Tibial artery (tissue), 4 donors: ENCODE measurements around the gene CD44.

Source experiments
- DNase-seq, 2 donors: peaks; one replicate each; pipeline ENCODE4 v3.0.0-alpha.2; 2019
- H3K27ac ChIP-seq, 2 donors: fragments of 200-600 bp; sonication (generic) in 1 of 2; 1 replicate in 1 of 2; 2 replicates in 1 of 2; pipeline ENCODE4 v1.5.1; 2018 to 2019; ENCODE audit warnings: mild to moderate bottlenecking in 1 of 2
- H3K27me3 ChIP-seq, 2 donors: fragments of 200-600 bp; sonication (generic) in 1 of 2; one replicate each; pipeline versions ENCODE4 v1.5.1 to v1.6.0; 2016 to 2019
- H3K36me3 ChIP-seq, 3 donors: fragments of 200-600 bp; sonication (generic) in 2 of 3; one replicate each; pipeline ENCODE4 v1.5.1; 2016 to 2019; ENCODE audit warnings: mild to moderate bottlenecking in 2 of 3
- H3K4me1 ChIP-seq, 4 donors: fragments of 200-600 bp; sonication (generic) in 2 of 4; 1 replicate in 3 of 4; 2 replicates in 1 of 4; pipeline ENCODE4 v1.5.1; 2016 to 2019
- H3K4me3 ChIP-seq, 2 donors: fragments of 200-600 bp; sonication (generic) in 1 of 2; 1 replicate in 1 of 2; 2 replicates in 1 of 2; pipeline ENCODE4 v1.5.1; 2018 to 2019; ENCODE audit warnings: mild to moderate bottlenecking in 2 of 2
- H3K9me3 ChIP-seq, 3 donors: fragments of 200-600 bp; sonication (generic) in 1 of 3; one replicate each; pipeline ENCODE4 v1.5.1; 2016 to 2019
- intact Hi-C: fragments of 100-400 bp; cut with DNase I; formaldehyde crosslinking; loops from one replicate; pipeline ENCODE4 v1.15.0; 2023; ENCODE audit warnings: low total_unique reads
- TF ChIP-seq, protein P1 (sequence below), 2 experiments: fragments of 200-600 bp in 1 of 2; fragments of 450-650 bp in 1 of 2; IDR thresholded peaks; one replicate each; pipeline ENCODE4 v1.5.1; 2017 to 2019; ENCODE audit warnings: antibody characterized with exemption in 2 of 2, mild to moderate bottlenecking in 1 of 2, moderate library complexity in 1 of 2

CD44 gene

DNA sequence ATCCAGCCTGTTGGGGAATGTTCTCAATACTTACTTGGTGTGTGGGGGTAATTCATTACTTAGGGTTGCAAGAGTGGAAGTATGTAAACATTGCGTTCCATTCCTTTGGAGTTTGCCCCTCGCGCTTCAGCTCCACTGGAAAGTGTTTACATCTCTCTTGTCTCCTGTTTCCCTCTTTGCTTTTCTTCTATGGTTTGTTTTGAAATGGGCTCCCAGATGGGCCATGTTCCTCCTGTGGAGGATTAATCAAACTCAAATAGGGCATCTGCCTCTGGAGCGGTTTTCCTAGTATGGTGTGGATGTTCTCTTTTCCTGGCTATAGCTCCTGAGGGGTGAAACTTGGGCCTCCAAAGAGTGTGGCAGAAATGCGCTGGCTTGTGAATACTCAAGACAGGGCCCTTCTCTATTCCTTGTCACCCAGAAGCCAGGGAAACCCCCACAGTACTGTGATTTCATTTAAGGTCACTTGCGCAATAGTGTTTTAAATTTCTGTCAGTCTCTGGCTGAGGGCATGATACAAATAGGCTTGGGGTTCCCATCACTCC lies 51.9 kb downstream of the CD44 start:
- peaks cover 0 to 44% (median 37%) of the 10 kb centered on the region in 3 donors for H3K36me3 ChIP-seq
- H3K27ac ChIP-seq = no peak overlapping the region
- TF ChIP-seq, protein P1, sequence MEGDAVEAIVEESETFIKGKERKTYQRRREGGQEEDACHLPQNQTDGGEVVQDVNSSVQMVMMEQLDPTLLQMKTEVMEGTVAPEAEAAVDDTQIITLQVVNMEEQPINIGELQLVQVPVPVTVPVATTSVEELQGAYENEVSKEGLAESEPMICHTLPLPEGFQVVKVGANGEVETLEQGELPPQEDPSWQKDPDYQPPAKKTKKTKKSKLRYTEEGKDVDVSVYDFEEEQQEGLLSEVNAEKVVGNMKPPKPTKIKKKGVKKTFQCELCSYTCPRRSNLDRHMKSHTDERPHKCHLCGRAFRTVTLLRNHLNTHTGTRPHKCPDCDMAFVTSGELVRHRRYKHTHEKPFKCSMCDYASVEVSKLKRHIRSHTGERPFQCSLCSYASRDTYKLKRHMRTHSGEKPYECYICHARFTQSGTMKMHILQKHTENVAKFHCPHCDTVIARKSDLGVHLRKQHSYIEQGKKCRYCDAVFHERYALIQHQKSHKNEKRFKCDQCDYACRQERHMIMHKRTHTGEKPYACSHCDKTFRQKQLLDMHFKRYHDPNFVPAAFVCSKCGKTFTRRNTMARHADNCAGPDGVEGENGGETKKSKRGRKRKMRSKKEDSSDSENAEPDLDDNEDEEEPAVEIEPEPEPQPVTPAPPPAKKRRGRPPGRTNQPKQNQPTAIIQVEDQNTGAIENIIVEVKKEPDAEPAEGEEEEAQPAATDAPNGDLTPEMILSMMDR (IDR thresholded peaks at IDR 0.05) = no peak
- H3K9me3 ChIP-seq = no peaks in the 10 kb centered on the region
- H3K4me1 ChIP-seq = peaks cover 0 to 29% (median 10%) of the 10 kb centered on the region in 4 donors
- no peak overlapping the region for H3K4me3 ChIP-seq
- no peak for DNase-seq
- no peaks in the 10 kb centered on the region for H3K27me3 ChIP-seq
- intact Hi-C loops = no loop called here

DNA sequence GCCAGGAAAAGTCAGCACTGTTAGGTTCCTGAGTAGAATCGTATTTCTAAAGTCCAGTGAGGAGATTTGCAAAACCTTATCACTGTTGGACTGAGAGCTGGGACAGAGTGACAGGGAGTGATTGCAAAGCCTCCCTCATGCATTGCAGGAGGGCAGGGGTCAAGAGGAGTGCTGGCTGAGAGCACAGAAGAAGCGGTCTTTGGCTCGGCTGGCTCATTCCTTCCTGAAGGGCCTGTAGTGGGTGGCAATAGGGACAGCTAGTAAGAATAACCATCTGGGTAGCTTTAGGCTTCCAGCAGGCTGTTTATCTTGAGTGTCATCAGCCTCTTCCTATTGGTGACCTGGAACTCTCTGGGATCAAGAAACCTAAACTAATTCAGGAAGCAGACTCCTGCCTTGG lies 53.4 kb downstream of the CD44 start:
- peaks cover 0 to 22% (median 8%) of the 10 kb centered on the region in 4 donors for H3K4me1 ChIP-seq
- intact Hi-C loops = no loop called here
- no peaks in the 10 kb centered on the region for H3K9me3 ChIP-seq
- H3K27ac ChIP-seq = peak overlapping the region; percentile 27 to 56
- TF ChIP-seq, protein P1 (IDR thresholded peaks at IDR 0.05) = no peak
- DNase-seq = peak; percentile 38 to 76
- peaks cover 11 to 40% (median 37%) of the 10 kb centered on the region in 3 donors for H3K36me3 ChIP-seq
- H3K4me3 ChIP-seq = no peak overlapping the region
- no peaks in the 10 kb centered on the region for H3K27me3 ChIP-seq

DNA sequence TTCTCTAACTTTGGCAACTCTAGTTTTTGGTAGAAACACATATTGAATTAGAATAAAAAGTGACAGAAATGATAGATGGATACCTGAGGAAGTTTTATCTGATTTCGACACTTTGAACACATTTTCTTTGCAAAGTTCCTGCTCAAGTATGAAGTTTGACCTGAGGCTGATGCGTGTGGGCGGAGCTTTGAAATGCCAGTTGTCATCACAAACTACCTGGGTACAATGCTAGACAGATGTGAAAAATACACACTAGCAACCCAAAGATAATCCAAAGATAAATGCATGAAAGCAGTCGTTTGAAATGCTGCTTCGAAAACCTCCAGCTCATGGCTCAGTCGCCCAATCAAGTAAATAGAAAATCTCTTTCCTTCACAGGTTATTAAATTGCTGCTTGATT lies 54.8 kb downstream of the CD44 start:
- TF ChIP-seq, protein P1 (IDR thresholded peaks at IDR 0.05) = no peak
- Histone ChIP-seq H3K36me3 (peaks cover 15 to 37% (median 36%) of the 10 kb centered on the region in 3 donors), H3K4me1 (peaks cover 0 to 19% (median 8%) of the 10 kb centered on the region in 4 donors), H3K27ac (no peak overlapping the region), H3K9me3 (no peaks in the 10 kb centered on the region), H3K27me3 (no peaks in the 10 kb centered on the region), H3K4me3 (no peak overlapping the region)
- no peak for DNase-seq
- intact Hi-C loops = no loop called here

DNA sequence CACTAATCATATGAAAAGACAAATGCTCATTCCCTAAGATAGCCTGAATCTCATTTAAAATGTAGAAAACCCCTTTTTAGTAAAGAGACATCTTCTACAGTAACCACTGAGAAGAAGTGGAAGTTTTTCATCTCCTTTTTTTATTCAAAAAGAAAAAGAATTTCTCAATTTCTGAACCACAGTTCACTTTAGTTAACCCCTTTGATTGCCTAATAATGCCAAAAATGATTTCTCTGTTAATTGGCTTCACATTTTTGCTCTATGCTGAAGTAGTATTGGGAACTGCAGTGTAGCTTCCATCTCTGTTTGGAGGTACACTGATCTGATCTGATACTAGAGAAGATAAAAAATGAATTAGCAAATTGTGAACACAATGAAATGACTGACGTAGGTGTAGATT lies 58.3 kb downstream of the CD44 start:
- intact Hi-C loops = no loop called here
- Histone ChIP-seq H3K36me3 (peaks cover 14 to 32% (median 26%) of the 10 kb centered on the region in 3 donors), H3K27ac (no peak overlapping the region), H3K4me3 (no peak overlapping the region), H3K4me1 (peaks cover 0 to 15% (median 3%) of the 10 kb centered on the region in 4 donors), H3K9me3 (no peaks in the 10 kb centered on the region), H3K27me3 (no peaks in the 10 kb centered on the region)
- TF ChIP-seq, protein P1 (IDR thresholded peaks at IDR 0.05) = no peak
- DNase-seq = no peak

DNA sequence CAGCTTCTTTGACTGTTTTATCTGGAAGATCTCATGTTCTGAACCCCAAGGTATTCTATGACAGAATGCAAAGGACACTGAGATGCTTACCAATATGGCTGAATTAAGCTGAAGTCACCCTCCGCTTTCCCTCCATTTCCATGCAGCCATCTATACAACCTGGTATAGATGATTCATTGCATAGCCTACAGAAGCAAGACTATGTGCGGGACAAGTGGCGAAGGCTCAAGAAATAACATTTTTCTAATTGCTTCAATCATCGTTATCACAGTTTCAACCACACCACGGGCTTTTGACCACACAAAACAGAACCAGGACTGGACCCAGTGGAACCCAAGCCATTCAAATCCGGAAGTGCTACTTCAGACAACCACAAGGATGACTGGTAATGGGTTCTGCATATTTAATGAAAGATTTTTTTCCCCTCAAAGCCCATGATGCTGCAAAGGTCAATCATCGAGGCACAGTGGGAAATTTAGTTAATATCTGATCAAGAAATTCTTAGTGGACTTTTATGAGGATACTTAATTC lies 61.9 kb downstream of the CD44 start:
- TF ChIP-seq, protein P1 (IDR thresholded peaks at IDR 0.05) = no peak
- Histone ChIP-seq H3K36me3 (peaks cover 30 to 43% (median 39%) of the 10 kb centered on the region in 3 donors), H3K27me3 (no peaks in the 10 kb centered on the region), H3K9me3 (no peaks in the 10 kb centered on the region), H3K4me3 (no peak overlapping the region), H3K4me1 (no peaks in the 10 kb centered on the region), H3K27ac (no peak overlapping the region)
- intact Hi-C loops = no loop called here
- DNase-seq = no peak
